Frontal cortex (tissue), 1 donor: Measurements from ENCODE around the gene PERCC1. TPM values are rescaled to one million over a fixed set of nuclear protein-coding genes. Genes with fewer than 3 reads are reported as not detected.

Experiments
- total RNA-seq: library from RNA; depleted of rRNA; stranded (reverse); fragments of >200 nt; gene quantifications from one replicate; pipeline ENCODE4 v1.2.3, GENCODE V29; 2014

Gene PERCC1
- total RNA-seq, 1 donor from 2014 or later: not detected

Other genes with a start within 250 kb of the PERCC1 start
- gene TPSG1, start 205.8 kb upstream of the PERCC1 start, total RNA-seq: not detected
- not detected for gene TPSB2, start 200.9 kb upstream of the PERCC1 start, total RNA-seq
- not detected for gene TPSAB1, start 190.4 kb upstream of the PERCC1 start, total RNA-seq
- gene TPSD1, start 175.0 kb upstream of the PERCC1 start, total RNA-seq: not detected
- 48.5 TPM for gene UBE2I, start 121.4 kb upstream of the PERCC1 start, total RNA-seq
- gene BAIAP3, start 97.4 kb upstream of the PERCC1 start, total RNA-seq: 11.4 TPM
- gene TSR3, start 79.2 kb upstream of the PERCC1 start, total RNA-seq: 39.5 TPM
- 17.9 TPM for gene GNPTG, start 79.1 kb upstream of the PERCC1 start, total RNA-seq
- 8.2 TPM for gene UNKL, start 16.4 kb upstream of the PERCC1 start, total RNA-seq
- 13.5 TPM for gene UQCC4, start 10.3 kb upstream of the PERCC1 start, total RNA-seq
- 0.41 TPM for gene CCDC154, start 13.5 kb downstream of the PERCC1 start, total RNA-seq
- 29.3 TPM for gene CLCN7, start 44.0 kb downstream of the PERCC1 start, total RNA-seq
- not detected for gene PTX4, start 57.9 kb downstream of the PERCC1 start, total RNA-seq
- 14.3 TPM for gene TELO2, start 62.3 kb downstream of the PERCC1 start, total RNA-seq
- gene TMEM204, start 102.6 kb downstream of the PERCC1 start, total RNA-seq: 3.7 TPM
- 41.2 TPM for gene IFT140, start 181.0 kb downstream of the PERCC1 start, total RNA-seq
- gene CRAMP1, start 181.3 kb downstream of the PERCC1 start, total RNA-seq: 8.2 TPM
- gene JPT2, start 247.2 kb downstream of the PERCC1 start, total RNA-seq: 28.5 TPM